Measurements from ENCODE around the gene PIP5K1A. TPM values are rescaled to one million over a fixed set of nuclear protein-coding genes. Genes with fewer than 3 reads are reported as not detected.

PIP5K1A gene
- total RNA-seq, 4 donors from 2014 or later = 27.7 to 67.6 (median 44.1) TPM

- DNase-seq (ENCODE audit: low spot score in 2 of 2) = peak in 1 of 2 donors; percentile 65
- TF ChIP-seq CTCF (IDR thresholded peaks at IDR 0.05) (no peak), POLR2A (IDR thresholded peaks at IDR 0.05) (no peak)
- 63 to 64% methylated on average over 16 of the region's 16 CpGs for WGBS, 2 donors
- intact Hi-C loops (cut with DNase I; ENCODE audit: low total_unique reads) = loop anchor here (5.0 kb wide), 1 partner anchor 55 kb away; the partner anchor contains the start of gene PIP5K1A
- H3K4me3 ChIP-seq (ENCODE audit: low read depth, poor library complexity, severe bottlenecking) = no peak overlapping the region
These were observed 53.5 kb downstream of the PIP5K1A start for GRCh38 chr1:151251656-151252470.

GRCh38 chr1:151254217-151255213 is 56.2 kb downstream of the PIP5K1A start, which contains the start of gene PSMD4:
PSMD4 (plus strand) TSS chr1:151254734; CDS start chr1:151254783, 49 bp downstream.
- intact Hi-C loops (cut with DNase I; ENCODE audit: low total_unique reads) = loop anchor here (5.0 kb wide), 1 partner anchor 57 kb away; the partner anchor contains the start of gene PIP5K1A
- DNase-seq (ENCODE audit: low spot score in 2 of 2) = peak; percentile 96 to 99
- TF ChIP-seq POLR2A (IDR thresholded peaks at IDR 0.05) = no peak
- TF ChIP-seq CTCF (IDR thresholded peaks at IDR 0.05) = no peak
- 12 to 13% methylated on average over 56 of the region's 56 CpGs for WGBS, 2 donors
- peak within 1 kb of the TSS; percentile 30 for H3K4me3 ChIP-seq (ENCODE audit: low read depth, poor library complexity, severe bottlenecking)

- WGBS, 2 donors = 27 to 33% methylated on average over 10 of the region's 10 CpGs
- no peak overlapping the region for H3K4me3 ChIP-seq (ENCODE audit: low read depth, poor library complexity, severe bottlenecking)
- intact Hi-C loops (cut with DNase I; ENCODE audit: low total_unique reads) = no loop called here
- no peak for DNase-seq (ENCODE audit: low spot score in 2 of 2)
- TF ChIP-seq POLR2A (IDR thresholded peaks at IDR 0.05) = no peak
- no peak for TF ChIP-seq CTCF (IDR thresholded peaks at IDR 0.05)
These were observed 57.0 kb downstream of the PIP5K1A start for GRCh38 chr1:151255381-151255780.

- no peak overlapping the region for H3K4me3 ChIP-seq (ENCODE audit: low read depth, poor library complexity, severe bottlenecking)
- DNase-seq (ENCODE audit: low spot score in 2 of 2) = no peak
- 49 to 58% methylated on average over 2 of the region's 2 CpGs for WGBS, 2 donors
- TF ChIP-seq POLR2A (IDR thresholded peaks at IDR 0.05) = no peak
- no peak for TF ChIP-seq CTCF (IDR thresholded peaks at IDR 0.05)
- intact Hi-C loops (cut with DNase I; ENCODE audit: low total_unique reads) = no loop called here
These were observed 61.0 kb downstream of the PIP5K1A start for GRCh38 chr1:151259351-151259750.

GRCh38 chr1:151265446-151266236 is 67.3 kb downstream of the PIP5K1A start:
- TF ChIP-seq POLR2A (IDR thresholded peaks at IDR 0.05) (no peak), CTCF (IDR thresholded peaks at IDR 0.05) (no peak)
- 88% methylated on average over 14 of the region's 14 CpGs for WGBS, 2 donors
- H3K4me3 ChIP-seq (ENCODE audit: low read depth, poor library complexity, severe bottlenecking) = no peak overlapping the region
- DNase-seq (ENCODE audit: low spot score in 2 of 2) = no peak
- intact Hi-C loops (cut with DNase I; ENCODE audit: low total_unique reads) = no loop called here
